ENCODE measurements around the gene KLHDC4. TPM values are rescaled to one million over a fixed set of nuclear protein-coding genes. Genes with fewer than 3 reads are reported as not detected.

KLHDC4 gene
- total RNA-seq, 2 experiments from 2014 or later = 147 to 233 TPM

DNA sequence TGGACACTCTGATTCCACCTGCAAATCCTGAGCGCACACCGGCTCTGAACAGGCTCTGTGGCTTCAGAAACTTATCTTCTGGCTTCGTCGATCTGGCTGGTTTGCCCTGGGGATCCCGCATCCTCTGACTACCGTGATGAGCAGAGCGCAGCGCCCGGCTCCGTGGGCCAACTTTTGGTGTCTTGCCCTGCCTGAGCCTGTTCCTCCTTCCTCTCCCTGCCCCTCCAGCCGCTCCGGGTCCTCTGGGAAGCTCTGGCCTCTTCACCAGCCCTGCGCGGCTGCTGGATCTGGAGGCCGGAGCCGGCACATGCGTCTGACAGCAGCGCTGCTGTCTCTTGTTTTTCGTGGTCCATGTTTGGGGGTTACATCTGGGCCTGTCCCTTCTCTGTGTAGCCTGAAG, 97.8 kb downstream of the KLHDC4 start:
- Histone ChIP-seq H3K4me1 (ENCODE audit: insufficient read depth, low read length, poor library complexity, severe bottlenecking) (no peaks in the 10 kb centered on the region), H3K27ac (ENCODE audit: low read depth, low read length, poor library complexity, severe bottlenecking) (no peak overlapping the region), H3K9me2 (ENCODE audit: insufficient read depth, low read length) (no peaks in the 10 kb centered on the region), H2AFZ (ENCODE audit: low read length) (no peak overlapping the region), H3K36me3 (ENCODE audit: insufficient read depth, low read length) (no peaks in the 10 kb centered on the region), H3K9me3 (ENCODE audit: low read length) (no peaks in the 10 kb centered on the region), H3K4me3 (ENCODE audit: low read depth, low read length, poor library complexity, severe bottlenecking) (no peak overlapping the region), H3K79me2 (ENCODE audit: insufficient read depth, low read depth, low read length) (no peaks in the 10 kb centered on the region), H4K20me1 (ENCODE audit: insufficient read depth, low read length) (no peaks in the 10 kb centered on the region), H3K4me2 (ENCODE audit: low read length) (no peak overlapping the region)
- TF ChIP-seq, protein P1, sequence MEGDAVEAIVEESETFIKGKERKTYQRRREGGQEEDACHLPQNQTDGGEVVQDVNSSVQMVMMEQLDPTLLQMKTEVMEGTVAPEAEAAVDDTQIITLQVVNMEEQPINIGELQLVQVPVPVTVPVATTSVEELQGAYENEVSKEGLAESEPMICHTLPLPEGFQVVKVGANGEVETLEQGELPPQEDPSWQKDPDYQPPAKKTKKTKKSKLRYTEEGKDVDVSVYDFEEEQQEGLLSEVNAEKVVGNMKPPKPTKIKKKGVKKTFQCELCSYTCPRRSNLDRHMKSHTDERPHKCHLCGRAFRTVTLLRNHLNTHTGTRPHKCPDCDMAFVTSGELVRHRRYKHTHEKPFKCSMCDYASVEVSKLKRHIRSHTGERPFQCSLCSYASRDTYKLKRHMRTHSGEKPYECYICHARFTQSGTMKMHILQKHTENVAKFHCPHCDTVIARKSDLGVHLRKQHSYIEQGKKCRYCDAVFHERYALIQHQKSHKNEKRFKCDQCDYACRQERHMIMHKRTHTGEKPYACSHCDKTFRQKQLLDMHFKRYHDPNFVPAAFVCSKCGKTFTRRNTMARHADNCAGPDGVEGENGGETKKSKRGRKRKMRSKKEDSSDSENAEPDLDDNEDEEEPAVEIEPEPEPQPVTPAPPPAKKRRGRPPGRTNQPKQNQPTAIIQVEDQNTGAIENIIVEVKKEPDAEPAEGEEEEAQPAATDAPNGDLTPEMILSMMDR (conservative IDR thresholded peaks at IDR 0.05; ENCODE audit: low read length) = no peak
- TF ChIP-seq EZH2phosphoT487 (IDR thresholded peaks at IDR 0.05; ENCODE audit: borderline replicate concordance, low read depth, low read length) = no peak
- CTCF ChIA-PET (ENCODE audit: unreplicated experiment) = no interaction called here
- intact Hi-C loops (cut with micrococcal nuclease; ENCODE audit: unreplicated experiment) = no loop called here
- POLR2A ChIA-PET = interaction anchor here (1.2 kb wide), 1 partner anchor 32 kb away, joined by 3 read pairs; no protein-coding TSS in a partner anchor
- no TSS peak for BruUV-seq (replicated peaks)
- no peak for DNase-seq (ENCODE audit: low spot score)

DNA sequence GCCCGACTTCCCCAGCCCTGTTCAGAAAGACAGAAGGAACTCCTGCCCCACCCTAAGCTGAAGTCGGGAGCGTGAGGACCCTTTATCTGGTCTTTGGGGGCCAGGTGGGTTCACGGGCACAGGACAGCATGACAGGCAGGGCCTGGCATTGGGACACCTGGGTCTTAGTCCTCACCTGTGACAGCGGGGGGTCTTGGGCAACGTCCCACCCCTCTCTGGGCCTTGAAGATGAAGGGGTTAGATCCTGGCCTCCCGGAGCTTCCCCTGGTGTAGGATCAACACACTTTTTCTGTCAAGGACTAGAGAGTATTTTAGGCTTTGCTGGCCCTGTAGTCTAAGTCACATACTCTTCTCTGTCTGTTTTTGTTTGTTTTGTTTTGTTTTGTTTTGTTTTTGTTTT, 98.3 kb downstream of the KLHDC4 start:
- Histone ChIP-seq H3K9me3 (ENCODE audit: low read length) (no peaks in the 10 kb centered on the region), H3K79me2 (ENCODE audit: insufficient read depth, low read depth, low read length) (no peaks in the 10 kb centered on the region), H3K4me1 (ENCODE audit: insufficient read depth, low read length, poor library complexity, severe bottlenecking) (no peaks in the 10 kb centered on the region), H3K27ac (ENCODE audit: low read depth, low read length, poor library complexity, severe bottlenecking) (no peak overlapping the region), H4K20me1 (ENCODE audit: insufficient read depth, low read length) (no peaks in the 10 kb centered on the region), H3K4me2 (ENCODE audit: low read length) (no peak overlapping the region), H3K36me3 (ENCODE audit: insufficient read depth, low read length) (no peaks in the 10 kb centered on the region), H2AFZ (ENCODE audit: low read length) (no peak overlapping the region), H3K4me3 (ENCODE audit: low read depth, low read length, poor library complexity, severe bottlenecking) (no peak overlapping the region), H3K9me2 (ENCODE audit: insufficient read depth, low read length) (no peaks in the 10 kb centered on the region)
- POLR2A ChIA-PET = interaction anchor here (0.6 to 1.2 kb wide), 3 partner anchors 31 to 1145 kb away, joined by 3 read pairs; no protein-coding TSS in a partner anchor
- TF ChIP-seq, protein P1 (conservative IDR thresholded peaks at IDR 0.05; ENCODE audit: low read length) = no peak
- no peak for TF ChIP-seq EZH2phosphoT487 (IDR thresholded peaks at IDR 0.05; ENCODE audit: borderline replicate concordance, low read depth, low read length)
- no TSS peak for BruUV-seq (replicated peaks)
- CTCF ChIA-PET (ENCODE audit: unreplicated experiment) = no interaction called here
- no peak for DNase-seq (ENCODE audit: low spot score)
- intact Hi-C loops (cut with micrococcal nuclease; ENCODE audit: unreplicated experiment) = no loop called here

DNA sequence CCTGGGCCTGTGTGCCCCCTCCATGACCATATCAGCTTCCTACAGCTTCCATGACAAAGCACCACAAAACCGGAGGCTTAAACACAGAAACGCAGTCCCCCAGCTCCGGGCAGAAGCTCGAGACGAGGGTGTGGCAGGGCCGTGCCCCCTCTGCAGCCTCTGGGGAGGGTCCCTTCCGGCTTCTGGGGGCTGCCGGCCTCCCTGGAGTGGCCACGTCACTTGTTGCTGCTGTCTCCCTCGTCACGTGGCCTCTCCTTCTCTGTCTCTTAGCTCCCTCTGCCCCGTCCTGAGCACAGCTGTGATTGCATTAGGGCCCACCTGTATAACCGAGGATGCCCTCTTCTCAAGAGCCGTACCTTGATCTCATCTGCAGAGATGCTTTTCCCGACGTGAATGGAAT, 98.9 kb downstream of the KLHDC4 start:
- POLR2A ChIA-PET = interaction anchor here (0.6 kb wide), 2 partner anchors 818 to 1145 kb away, joined by 3 read pairs; no protein-coding TSS in a partner anchor

More for the DNA sequence above, 98.9 kb downstream of the KLHDC4 start:
- no peaks in the 10 kb centered on the region for H3K9me3 ChIP-seq (ENCODE audit: low read length)
- no peak overlapping the region for H3K4me2 ChIP-seq (ENCODE audit: low read length)
- BruUV-seq (replicated peaks) = no TSS peak
- no peaks in the 10 kb centered on the region for H3K4me1 ChIP-seq (ENCODE audit: insufficient read depth, low read length, poor library complexity, severe bottlenecking)
- no peak for DNase-seq (ENCODE audit: low spot score)
- no peak overlapping the region for H3K27ac ChIP-seq (ENCODE audit: low read depth, low read length, poor library complexity, severe bottlenecking)
- intact Hi-C loops (cut with micrococcal nuclease; ENCODE audit: unreplicated experiment) = no loop called here
- CTCF ChIA-PET (ENCODE audit: unreplicated experiment) = no interaction called here
- H3K36me3 ChIP-seq (ENCODE audit: insufficient read depth, low read length) = no peaks in the 10 kb centered on the region
- H3K4me3 ChIP-seq (ENCODE audit: low read depth, low read length, poor library complexity, severe bottlenecking) = no peak overlapping the region
- no peaks in the 10 kb centered on the region for H3K9me2 ChIP-seq (ENCODE audit: insufficient read depth, low read length)
- H3K79me2 ChIP-seq (ENCODE audit: insufficient read depth, low read depth, low read length) = no peaks in the 10 kb centered on the region
- H2AFZ ChIP-seq (ENCODE audit: low read length) = no peak overlapping the region
- TF ChIP-seq EZH2phosphoT487 (IDR thresholded peaks at IDR 0.05; ENCODE audit: borderline replicate concordance, low read depth, low read length) = no peak
- TF ChIP-seq, protein P1 (conservative IDR thresholded peaks at IDR 0.05; ENCODE audit: low read length) = no peak
- no peaks in the 10 kb centered on the region for H4K20me1 ChIP-seq (ENCODE audit: insufficient read depth, low read length)

All from OCI-LY7 (cell line).